GM12892 (cell line): ENCODE data around the gene FOXO3. TPM values are rescaled to one million over a fixed set of nuclear protein-coding genes. Genes with fewer than 3 reads are reported as not detected.
"Not testable (repeated sequence)": the region's sequence is repeated elsewhere in the genome, so short reads cannot be mapped to it uniquely, and the experiment has no call there.

Experiments
- DNase-seq: peaks from one replicate; pipeline ENCODE4 v3.0.0; 2011; ENCODE audit not compliant: insufficient read length
- FAIRE-seq: peaks from 2 replicates; lab custom pipeline; 2011; peaks lifted over from hg19 to GRCh38; lab: Jason Lieb, UNC
- POLR2A ChIP-seq: IDR thresholded peaks from 2 replicates; pipeline ENCODE4 v1.6.1; 2011; ENCODE audit warnings: low read depth, low read length, control low read depth
- POLR2AphosphoS5 ChIP-seq: IDR thresholded peaks from 2 replicates; pipeline ENCODE4 v1.6.1; 2011; ENCODE audit warnings: low read depth, low read length, control low read depth
- TAF1 ChIP-seq: IDR thresholded peaks from 2 replicates; pipeline ENCODE4 v1.6.1; 2011; ENCODE audit warnings: low read depth, mild to moderate bottlenecking, control low read depth, low read length, borderline replicate concordance
- polyA plus RNA-seq: library from polyadenylated mRNA; unstranded; fragments of >200 nt; gene quantifications from one replicate; pipeline ENCODE4 v1.2.1, GENCODE V29; 2012; ENCODE audit warnings: missing spikeins, inconsistent platforms; ENCODE audit not compliant: missing spikeins

FOXO3 gene
- 4.8 TPM for polyA plus RNA-seq

DNA sequence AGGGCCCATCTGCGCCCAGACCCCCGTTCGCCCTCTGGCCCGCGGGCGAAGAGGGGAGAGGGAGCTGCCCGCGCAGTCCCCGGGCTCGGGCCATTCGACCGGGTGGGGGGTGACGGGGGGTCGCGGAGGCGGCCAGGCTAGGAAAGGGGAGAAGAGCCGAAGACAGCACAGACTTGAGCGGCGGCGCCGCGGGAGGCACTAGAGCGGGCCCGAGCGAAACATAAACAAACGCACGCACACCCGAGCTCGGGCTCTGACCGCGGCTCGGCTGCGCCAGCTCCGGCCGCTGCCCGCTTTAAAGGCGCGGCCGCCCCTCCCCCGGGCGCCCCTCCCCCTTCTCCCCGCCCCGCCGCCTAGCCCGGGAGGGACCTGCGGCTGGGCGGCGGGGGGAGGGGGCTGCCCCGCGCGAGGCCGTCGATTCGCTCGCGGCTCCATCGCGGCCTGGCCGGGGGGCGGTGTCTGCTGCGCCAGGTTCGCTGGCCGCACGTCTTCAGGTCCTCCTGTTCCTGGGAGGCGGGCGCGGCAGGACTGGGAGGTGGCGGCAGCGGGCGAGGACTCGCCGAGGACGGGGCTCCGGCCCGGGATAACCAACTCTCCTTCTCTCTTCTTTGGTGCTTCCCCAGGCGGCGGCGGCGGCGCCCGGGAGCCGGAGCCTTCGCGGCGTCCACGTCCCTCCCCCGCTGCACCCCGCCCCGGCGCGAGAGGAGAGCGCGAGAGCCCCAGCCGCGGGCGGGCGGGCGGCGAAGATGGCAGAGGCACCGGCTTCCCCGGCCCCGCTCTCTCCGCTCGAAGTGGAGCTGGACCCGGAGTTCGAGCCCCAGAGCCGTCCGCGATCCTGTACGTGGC lies at the start of gene FOXO3:
FOXO3 (plus strand) TSS at position 455 of the 846 bp plus-strand sequence; CDS start at position 747, 292 bp downstream.
- DNase-seq = peak; percentile 63
- TF ChIP-seq TAF1 (peak; percentile 55; the same call in 1 of the 2 replicates), POLR2AphosphoS5 (peak; percentile 79; the same call in 1 of the 2 replicates), POLR2A (peak; percentile 78)
- peak; percentile 93 for FAIRE-seq

DNA sequence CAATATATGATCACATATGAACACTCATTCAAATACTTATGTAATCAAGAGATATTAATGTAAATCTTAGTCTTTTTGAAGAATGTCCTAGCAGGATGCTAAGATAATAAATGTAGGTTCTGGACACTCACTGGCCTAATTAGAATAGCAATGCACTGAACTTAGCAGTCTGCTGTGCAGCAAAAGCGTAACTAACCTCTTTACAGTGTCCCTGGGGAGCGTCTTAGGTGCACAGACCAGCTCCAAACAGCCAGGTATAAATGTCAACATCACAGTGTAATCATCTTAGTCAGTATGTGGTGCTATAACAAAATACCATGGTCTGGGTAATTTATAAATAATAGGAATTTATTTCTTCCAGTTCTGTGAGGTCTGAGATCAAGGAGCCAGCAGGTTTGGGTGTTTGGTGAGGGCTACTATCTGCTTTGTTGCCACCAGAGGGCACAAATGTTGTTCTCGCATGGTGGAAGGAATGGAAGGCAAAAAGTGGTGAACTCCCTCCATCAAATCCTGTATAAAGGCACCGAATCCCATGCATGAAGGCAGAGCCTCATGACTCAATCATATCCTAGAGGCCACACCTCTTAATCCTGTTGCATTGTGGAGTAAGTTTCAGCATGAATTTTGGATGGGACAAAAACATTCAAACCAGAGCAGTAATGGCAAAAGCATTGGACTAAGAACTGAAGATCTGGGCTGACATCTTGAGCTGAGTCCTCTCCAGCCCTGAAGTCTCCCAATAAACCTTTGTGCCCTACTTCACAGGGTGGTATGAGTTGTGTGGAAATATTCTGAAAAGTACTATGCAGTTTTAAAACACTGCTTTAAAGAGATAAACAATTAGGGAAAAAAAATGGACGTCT lies 41.8 kb upstream of the FOXO3 start:
- TF ChIP-seq POLR2AphosphoS5 (no peak), TAF1 (no peak), POLR2A (no peak)
- DNase-seq = no peak
- FAIRE-seq = no peak

DNA sequence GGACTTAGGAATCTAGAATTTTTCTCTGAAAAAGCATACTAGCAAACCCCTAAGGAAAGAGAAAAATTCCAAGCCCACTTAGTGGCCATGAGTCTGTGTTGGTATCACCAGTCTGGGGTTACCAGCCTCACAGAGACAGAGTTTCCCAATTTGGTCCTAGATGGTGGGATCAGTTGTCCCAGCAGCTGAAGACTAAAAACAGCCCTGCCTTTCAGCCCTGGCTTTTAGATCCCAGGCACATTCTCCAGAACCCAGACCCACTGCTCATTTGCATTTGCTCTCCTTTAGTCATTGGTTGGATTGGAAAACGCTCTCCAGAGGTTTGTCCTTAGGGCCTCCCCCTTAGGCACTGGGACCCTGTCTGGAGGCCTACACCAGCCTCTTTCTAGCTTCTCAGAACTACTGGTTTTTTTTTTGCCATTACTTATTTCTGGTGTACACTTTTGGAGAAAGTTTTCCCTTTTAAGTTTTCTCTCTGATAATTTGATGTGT lies 39.1 kb upstream of the FOXO3 start:
- no peak for DNase-seq
- TF ChIP-seq TAF1 = no peak
- TF ChIP-seq POLR2AphosphoS5 = no peak
- TF ChIP-seq POLR2A = no peak
- FAIRE-seq = no peak

DNA sequence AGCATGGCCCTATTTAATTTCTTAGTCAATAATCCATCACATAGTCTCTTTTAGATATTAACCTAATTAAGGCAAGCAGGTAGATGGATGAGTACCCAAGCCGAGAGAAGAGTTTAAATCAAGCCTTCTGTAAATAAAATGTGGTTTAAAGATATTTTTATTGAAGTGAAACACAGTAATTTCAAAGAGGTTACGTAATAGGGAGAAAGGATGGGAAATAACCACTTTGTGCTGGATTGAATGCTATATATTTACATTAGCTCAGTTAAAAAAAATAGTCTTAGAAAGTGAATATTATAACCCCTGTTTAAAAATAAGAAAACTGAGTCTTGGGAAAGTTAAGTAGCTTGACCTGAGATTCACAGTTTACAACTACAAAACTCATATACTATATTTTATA lies 37.0 kb upstream of the FOXO3 start:
- FAIRE-seq = no peak
- no peak for DNase-seq
- TF ChIP-seq POLR2AphosphoS5 = no peak

DNA sequence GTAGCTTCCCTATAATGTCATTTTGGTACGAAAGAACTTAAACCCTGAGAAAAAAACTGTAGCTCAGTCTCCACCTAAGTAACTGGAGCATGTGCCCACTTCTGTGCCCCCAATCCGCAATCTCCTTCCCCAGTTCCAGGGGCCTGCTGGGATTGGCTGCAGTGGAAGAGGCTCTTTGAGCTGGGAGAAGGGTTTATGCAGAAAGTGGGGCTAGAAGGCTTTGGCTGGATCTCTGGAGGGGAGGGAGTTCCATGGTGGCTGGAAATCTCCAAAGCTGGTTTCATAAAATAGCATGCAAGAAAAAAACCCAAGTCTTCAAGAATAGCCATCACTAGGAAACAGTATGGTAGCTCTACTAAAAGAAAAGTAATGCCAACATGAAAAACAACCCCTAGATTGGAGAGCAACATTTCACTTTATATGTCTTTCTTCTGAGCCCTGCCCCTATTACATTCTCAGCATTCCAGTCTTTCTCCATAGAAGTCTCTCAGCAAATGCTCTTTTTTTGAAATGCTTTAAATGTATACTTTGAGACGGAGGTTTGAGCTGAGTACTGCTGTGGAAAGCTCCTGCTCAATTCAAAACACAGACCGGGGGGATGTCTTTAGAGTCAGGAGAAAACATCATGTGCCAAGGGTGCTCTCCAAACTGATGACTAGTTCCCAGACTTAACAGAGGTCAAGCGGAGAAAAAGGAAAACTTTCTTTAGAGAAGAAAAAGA lies 36.0 kb upstream of the FOXO3 start:
- DNase-seq (no peak), FAIRE-seq (no peak)
- TF ChIP-seq POLR2AphosphoS5 (no peak), TAF1 (no peak), POLR2A (no peak)

DNA sequence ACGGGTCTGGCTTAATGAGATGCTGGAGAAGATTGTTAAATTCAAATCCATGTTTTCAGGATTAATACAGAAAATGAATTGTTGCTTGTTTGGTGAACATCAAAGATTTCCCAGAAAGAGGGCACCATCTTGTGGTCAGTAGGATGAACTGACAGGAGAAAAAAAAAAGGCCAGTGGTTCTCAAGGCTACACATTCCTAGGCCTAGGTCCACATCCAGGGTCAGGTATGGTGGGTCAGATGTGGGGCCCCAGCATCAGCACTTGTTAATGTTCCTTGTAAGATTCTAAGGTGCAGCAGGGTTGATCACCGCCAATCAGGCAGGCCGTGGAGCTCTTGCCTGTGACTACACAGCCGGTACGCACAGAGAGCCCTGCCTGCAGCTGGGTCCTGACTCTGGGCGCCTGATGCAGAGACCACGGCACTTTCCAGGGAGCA lies 34.0 kb upstream of the FOXO3 start:
- TF ChIP-seq POLR2AphosphoS5 (no peak), POLR2A (no peak), TAF1 (no peak)
- FAIRE-seq (no peak), DNase-seq (peak; percentile 13)

DNA sequence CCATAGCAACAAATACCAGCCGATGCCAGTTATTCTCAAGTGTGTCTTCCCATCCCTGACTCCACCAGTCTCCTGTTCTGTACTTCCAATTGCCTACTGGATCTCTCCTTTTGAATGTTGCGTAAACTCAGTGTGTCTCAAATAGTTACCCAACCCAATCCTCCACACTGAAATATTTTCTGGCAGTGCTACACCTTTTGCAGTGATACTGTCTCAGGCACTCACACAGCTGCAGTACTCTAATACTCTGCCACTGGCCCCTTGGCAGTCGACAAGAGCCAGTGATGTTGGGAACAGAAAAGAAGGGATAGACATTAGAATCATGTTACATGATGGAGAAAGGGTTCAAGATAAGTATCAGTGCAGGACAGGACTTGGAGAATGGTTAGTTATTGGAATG lies 31.8 kb upstream of the FOXO3 start:
- TF ChIP-seq POLR2A (no peak), POLR2AphosphoS5 (no peak), TAF1 (no peak)
- FAIRE-seq = no peak
- DNase-seq = no peak

DNA sequence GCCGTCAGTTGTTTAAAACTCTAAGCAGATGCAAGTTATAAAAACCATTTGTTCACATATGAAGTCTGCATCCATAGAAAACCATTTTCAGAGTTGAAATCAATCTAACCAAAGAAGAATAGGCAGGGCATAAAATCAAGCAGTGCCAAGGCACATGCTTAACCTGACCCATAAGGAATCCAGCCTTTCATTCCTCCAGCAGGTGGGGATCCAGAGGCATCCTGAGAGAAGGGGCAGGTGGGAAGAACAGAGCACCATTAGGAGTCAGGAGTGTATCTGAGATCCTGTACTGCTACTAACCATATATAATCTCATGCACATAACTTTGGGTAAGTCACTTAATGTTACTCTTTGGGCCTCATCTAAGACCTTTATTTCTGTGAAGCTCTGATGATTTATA lies 29.4 kb upstream of the FOXO3 start:
- TF ChIP-seq POLR2A = no peak
- TF ChIP-seq POLR2AphosphoS5 = no peak
- no peak for TF ChIP-seq TAF1
- FAIRE-seq (no peak), DNase-seq (no peak)

DNA sequence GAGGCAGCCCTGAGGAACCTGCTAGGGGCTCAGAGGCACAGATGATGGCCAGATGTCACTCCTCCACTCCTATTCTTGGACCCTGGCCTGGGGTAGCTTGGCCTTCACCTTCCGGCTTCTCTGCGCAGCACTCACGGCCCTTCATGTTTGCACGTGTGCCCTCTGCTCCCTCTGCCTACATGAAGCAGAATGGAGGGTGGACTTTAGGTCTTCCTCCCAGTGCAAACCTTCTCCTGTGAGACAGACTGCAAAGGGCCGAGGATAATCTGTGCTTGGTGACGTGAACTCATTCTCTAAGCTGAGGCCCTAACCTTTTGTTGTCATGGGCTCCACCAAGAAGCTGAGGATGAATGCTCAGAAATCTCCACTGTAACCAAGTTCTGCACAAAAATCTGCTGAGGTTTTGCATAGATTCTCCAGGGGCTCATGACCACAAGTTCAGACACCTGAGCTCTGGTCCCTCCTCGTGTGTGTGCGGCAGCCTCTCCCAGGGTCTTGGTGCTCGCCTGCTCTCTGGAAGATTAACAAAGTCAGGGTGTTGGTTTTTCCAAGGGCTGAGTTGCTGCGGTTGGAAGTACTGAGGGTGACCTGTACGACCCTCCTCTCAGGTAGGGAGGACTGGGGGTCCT lies 25.5 kb upstream of the FOXO3 start:
- DNase-seq = no peak
- FAIRE-seq = no peak
- TF ChIP-seq POLR2A (no peak), POLR2AphosphoS5 (no peak), TAF1 (no peak)

DNA sequence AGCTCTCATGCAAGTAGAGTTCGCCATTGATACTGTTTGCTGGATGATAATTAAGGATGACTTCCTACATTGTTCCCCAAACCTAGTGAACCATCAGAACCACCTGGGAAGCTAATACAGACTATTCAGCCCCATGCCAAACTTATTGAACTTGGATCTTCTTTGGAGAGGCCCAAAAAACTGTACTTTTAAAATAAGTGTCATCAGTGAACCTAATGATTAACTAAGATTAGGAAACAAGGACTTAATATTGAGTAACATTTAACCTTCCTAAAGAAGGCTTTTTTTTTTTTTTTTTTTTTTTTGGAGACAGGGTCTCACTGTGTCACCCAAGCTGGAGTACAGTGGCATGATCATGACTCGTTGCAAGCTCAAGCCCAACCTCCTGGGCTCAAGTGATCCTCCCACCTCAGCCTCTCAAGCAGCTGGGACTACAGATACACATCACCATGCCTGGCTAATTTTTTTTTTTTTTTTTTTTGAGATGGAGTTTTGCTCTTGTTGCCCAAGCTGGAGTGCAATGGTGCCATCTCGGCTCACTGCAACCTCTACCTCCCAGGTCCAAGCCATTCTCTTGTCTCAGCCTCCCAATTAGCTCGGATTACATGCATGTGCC lies 24.7 kb upstream of the FOXO3 start:
- DNase-seq, FAIRE-seq: not testable (repeated sequence)
